CD14-positive monocyte (primary cell): ENCODE results near the gene TRIM47. TPM values are rescaled to one million over a fixed set of nuclear protein-coding genes. Genes with fewer than 3 reads are reported as not detected.

Source experiments
- DNase-seq, 3 donors: peaks; one replicate each; pipeline ENCODE4 v3.0.0-alpha.2; 2011 to 2022
- H2AFZ ChIP-seq: 2 replicates; pipeline ENCODE4 v1.6.0; 2012; ENCODE audit warnings: mild to moderate bottlenecking, low read depth, low read length, inconsistent platforms; ENCODE audit not compliant: insufficient read depth, poor library complexity, severe bottlenecking
- H3K27ac ChIP-seq, 2 donors: 1 replicate in 1 of 2; 2 replicates in 1 of 2; pipeline ENCODE4 v1.5.1; 2012 to 2013; ENCODE audit warnings: low read length in 2 of 2, control low read depth in 1 of 2, inconsistent platforms in 1 of 2, low read depth in 1 of 2, mild to moderate bottlenecking in 1 of 2
- H3K27me3 ChIP-seq, 2 donors: one replicate each; pipeline versions ENCODE4 v1.6.0 to v1.6.1; 2011 to 2013; ENCODE audit warnings: low read length in 2 of 2; ENCODE audit not compliant: control insufficient read depth in 2 of 2, insufficient read depth in 2 of 2
- H3K36me3 ChIP-seq, 2 donors: replicated peaks in 1 of 2; 1 replicate in 1 of 2; 2 replicates in 1 of 2; pipeline versions ENCODE4 v1.5.1 to v1.6.1; 2012 to 2013; ENCODE audit warnings: low read length in 2 of 2, control low read depth in 1 of 2, inconsistent platforms in 1 of 2, mild to moderate bottlenecking in 1 of 2; ENCODE audit not compliant: insufficient read depth in 2 of 2, control insufficient read depth in 1 of 2
- H3K4me1 ChIP-seq, 2 donors: 1 replicate in 1 of 2; 2 replicates in 1 of 2; pipeline versions ENCODE4 v1.5.1 to v1.6.1; 2012 to 2013; ENCODE audit warnings: low read length in 2 of 2, control low read depth in 1 of 2, inconsistent platforms in 1 of 2, mild to moderate bottlenecking in 1 of 2, moderate library complexity in 1 of 2; ENCODE audit not compliant: insufficient read depth in 2 of 2, control insufficient read depth in 1 of 2
- H3K4me2 ChIP-seq: replicated peaks from 2 replicates; pipeline ENCODE3; 2012; ENCODE audit warnings: low read length, moderate library complexity, mild to moderate bottlenecking; ENCODE audit not compliant: poor library complexity, severe bottlenecking; ENCODE audit errors: extremely low read depth
- H3K4me3 ChIP-seq, 3 experiments: fragments of 200-600 bp in 1 of 3; sonication (generic) in 1 of 3; replicated peaks in 1 of 3; 1 replicate in 2 of 3; 2 replicates in 1 of 3; pipeline ENCODE4 v1.5.1; 2011 to 2013; ENCODE audit warnings: low read length in 3 of 3, mild to moderate bottlenecking in 3 of 3, control low read depth in 2 of 3, low read depth in 2 of 3, inconsistent platforms in 1 of 3, moderate library complexity in 1 of 3
- H3K79me2 ChIP-seq: 2 replicates; pipeline ENCODE4 v1.6.0; 2012; ENCODE audit warnings: mild to moderate bottlenecking, control low read depth, inconsistent platforms, low read length, moderate library complexity; ENCODE audit not compliant: insufficient read depth
- H3K9ac ChIP-seq: 2 replicates; pipeline ENCODE4 v1.6.0; 2017; ENCODE audit warnings: low read length, mild to moderate bottlenecking; ENCODE audit not compliant: insufficient read depth, poor library complexity, severe bottlenecking
- H3K9me3 ChIP-seq, 2 donors: replicated peaks in 1 of 2; 1 replicate in 1 of 2; 2 replicates in 1 of 2; pipeline versions ENCODE4 v1.5.1 to v1.6.1; 2012 to 2013; ENCODE audit warnings: low read length in 2 of 2, control low read depth in 1 of 2; ENCODE audit not compliant: control insufficient read depth in 1 of 2, insufficient read depth in 1 of 2
- H4K20me1 ChIP-seq: 2 replicates; pipeline ENCODE4 v1.6.0; 2012; ENCODE audit warnings: mild to moderate bottlenecking, low read length, control low read depth, moderate library complexity; ENCODE audit not compliant: insufficient read depth
- H3K27ac Mint-ChIP-seq, 7 donors: one replicate each; pipeline ENCODE4 v1.8.0; 2020; ENCODE audit warnings: mild to moderate bottlenecking in 7 of 7, mixed read lengths in 7 of 7, moderate library complexity in 6 of 7, inconsistent platforms in 2 of 7
- H3K27me3 Mint-ChIP-seq, 3 donors: one replicate each; pipeline ENCODE4 v1.8.0; 2021 to 2022; ENCODE audit warnings: low read depth in 3 of 3, mild to moderate bottlenecking in 3 of 3, mixed read lengths in 3 of 3, moderate library complexity in 3 of 3, inconsistent platforms in 1 of 3
- H3K36me3 Mint-ChIP-seq, 2 donors: one replicate each; pipeline ENCODE4 v1.8.0; 2020; ENCODE audit warnings: mixed read lengths in 2 of 2, inconsistent platforms in 1 of 2, mild to moderate bottlenecking in 1 of 2
- H3K4me1 Mint-ChIP-seq: one replicate; pipeline ENCODE4 v1.8.0; 2020; ENCODE audit warnings: mild to moderate bottlenecking, mixed read lengths
- H3K4me3 Mint-ChIP-seq, 2 donors: one replicate each; pipeline ENCODE4 v1.8.0; 2020; ENCODE audit warnings: mild to moderate bottlenecking in 2 of 2, mixed read lengths in 2 of 2, moderate library complexity in 1 of 2
- H3K9me3 Mint-ChIP-seq, 7 donors: one replicate each; pipeline ENCODE4 v1.8.0; 2020 to 2022; ENCODE audit warnings: mixed read lengths in 7 of 7, mild to moderate bottlenecking in 6 of 7, moderate library complexity in 6 of 7, inconsistent platforms in 2 of 7
- WGBS: methylation state at CpG from one replicate; pipeline ENCODE4 v1.1.5; 2013; ENCODE audit warnings: missing lambda C conversion rate; ENCODE audit not compliant: insufficient coverage; 5-methylcytosine and 5-hydroxymethylcytosine counted together
- intact Hi-C, 2 donors: fragments of 100-400 bp; cut with micrococcal nuclease; formaldehyde crosslinking; loops; one replicate each; pipeline versions ENCODE4 v1.15.0 to v1.15.1; 2023
- polyA plus RNA-seq, 3 donors: library from polyadenylated mRNA; depleted of rRNA in 1 of 3; unstranded in 2 of 3; stranded (reverse) in 1 of 3; fragments of 300-500 nt in 2 of 3; fragments of >200 nt in 1 of 3; fragmentation: Illumina TruSeq in 2 of 3; gene quantifications; 1 replicate in 2 of 3; 2 replicates in 1 of 3; pipeline ENCODE4 v1.2.3, GENCODE V29; 2012 to 2021
- TF ChIP-seq, protein P1 (sequence below): fragments of 200-600 bp; IDR thresholded peaks from one replicate; pipeline ENCODE4 v1.8.0; 2022; ENCODE audit warnings: antibody characterized with exemption, mild to moderate bottlenecking

TRIM47 gene
- polyA plus RNA-seq, 3 donors, result 0.20 TPM; not detected in 2

DNA sequence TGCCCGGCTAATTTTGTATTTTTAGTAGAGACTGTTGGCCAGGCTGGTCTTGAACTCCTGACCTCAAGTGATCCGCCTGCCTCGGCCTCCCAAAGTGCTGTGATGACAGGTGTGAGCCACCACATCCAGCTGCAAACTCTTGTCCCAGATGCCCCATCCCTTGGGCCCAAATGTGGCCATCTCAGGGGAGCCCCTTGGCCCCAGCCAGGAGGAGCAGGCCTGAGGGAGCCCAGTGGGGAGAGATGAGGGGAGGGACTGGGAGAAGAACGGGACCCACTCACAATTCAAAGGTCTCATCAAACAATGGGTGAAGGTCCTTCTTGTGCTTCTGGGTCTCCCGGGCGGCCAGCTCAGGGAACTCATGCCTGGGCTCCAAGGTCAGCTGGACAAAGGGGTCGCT, 48.6 kb downstream of the TRIM47 start:
- H3K9me3 Mint-ChIP-seq, result no peaks in the 10 kb centered on the region
- TF ChIP-seq, protein P1, sequence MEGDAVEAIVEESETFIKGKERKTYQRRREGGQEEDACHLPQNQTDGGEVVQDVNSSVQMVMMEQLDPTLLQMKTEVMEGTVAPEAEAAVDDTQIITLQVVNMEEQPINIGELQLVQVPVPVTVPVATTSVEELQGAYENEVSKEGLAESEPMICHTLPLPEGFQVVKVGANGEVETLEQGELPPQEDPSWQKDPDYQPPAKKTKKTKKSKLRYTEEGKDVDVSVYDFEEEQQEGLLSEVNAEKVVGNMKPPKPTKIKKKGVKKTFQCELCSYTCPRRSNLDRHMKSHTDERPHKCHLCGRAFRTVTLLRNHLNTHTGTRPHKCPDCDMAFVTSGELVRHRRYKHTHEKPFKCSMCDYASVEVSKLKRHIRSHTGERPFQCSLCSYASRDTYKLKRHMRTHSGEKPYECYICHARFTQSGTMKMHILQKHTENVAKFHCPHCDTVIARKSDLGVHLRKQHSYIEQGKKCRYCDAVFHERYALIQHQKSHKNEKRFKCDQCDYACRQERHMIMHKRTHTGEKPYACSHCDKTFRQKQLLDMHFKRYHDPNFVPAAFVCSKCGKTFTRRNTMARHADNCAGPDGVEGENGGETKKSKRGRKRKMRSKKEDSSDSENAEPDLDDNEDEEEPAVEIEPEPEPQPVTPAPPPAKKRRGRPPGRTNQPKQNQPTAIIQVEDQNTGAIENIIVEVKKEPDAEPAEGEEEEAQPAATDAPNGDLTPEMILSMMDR, result no peak
- Histone ChIP-seq H3K9ac (no peak overlapping the region), H3K4me1 (peaks cover 14 to 29% of the 10 kb centered on the region in 2 donors), H3K9me3 (no peaks in the 10 kb centered on the region), H3K4me3 (no peak overlapping the region), H4K20me1 (peaks cover 75% of the 10 kb centered on the region), H3K36me3 (peaks cover 62 to 88% of the 10 kb centered on the region in 2 donors), H3K27ac (peak overlapping the region in 1 of 2 donors; percentile 22), H3K27me3 (no peaks in the 10 kb centered on the region), H3K4me2 (no peak overlapping the region), H3K79me2 (no peaks in the 10 kb centered on the region), H2AFZ (no peak overlapping the region)
- H3K4me3 Mint-ChIP-seq, result no peak overlapping the region
- peaks cover 0 to 2% (median 0%) of the 10 kb centered on the region in 3 donors for H3K27me3 Mint-ChIP-seq
- 100% methylated on average over 1 of the region's 7 CpGs for WGBS
- H3K4me1 Mint-ChIP-seq, result peaks cover 30% of the 10 kb centered on the region
- no peak for DNase-seq
- intact Hi-C loops, result loop anchor here in 1 of 2 donors (5.0 kb wide), 1 partner anchor 37 kb away; no protein-coding TSS in a partner anchor
- H3K27ac Mint-ChIP-seq, result peak overlapping the region in 5 of 7 donors; percentile 35 to 63 (median 54)
- H3K36me3 Mint-ChIP-seq, result peaks cover 53 to 79% of the 10 kb centered on the region in 2 donors

GRCh38 chr17:75828741-75829140, 49.6 kb downstream of the TRIM47 start:
- no peak overlapping the region for H3K4me2 ChIP-seq
- H3K36me3 ChIP-seq, result peaks cover 52 to 87% of the 10 kb centered on the region in 2 donors
- H3K4me1 ChIP-seq, result peaks cover 14 to 23% of the 10 kb centered on the region in 2 donors
- no peak overlapping the region for H3K9ac ChIP-seq
- peaks cover 67% of the 10 kb centered on the region for H4K20me1 ChIP-seq
- Mint-ChIP-seq H3K4me3 (no peak overlapping the region), H3K27ac (no peak overlapping the region), H3K36me3 (peaks cover 49 to 74% of the 10 kb centered on the region in 2 donors), H3K4me1 (peaks cover 25% of the 10 kb centered on the region), H3K9me3 (no peaks in the 10 kb centered on the region), H3K27me3 (no peaks in the 10 kb centered on the region)
- no peaks in the 10 kb centered on the region for H3K27me3 ChIP-seq
- no peak overlapping the region for H3K4me3 ChIP-seq
- H2AFZ ChIP-seq, result no peak overlapping the region
- H3K27ac ChIP-seq, result peak overlapping the region in 1 of 2 donors; percentile 5
- DNase-seq, result no peak
- WGBS, result 96% methylated on average over 19 of the region's 19 CpGs
- intact Hi-C loops, result loop anchor here in 1 of 2 donors (5.0 kb wide), 1 partner anchor 36 kb away; no protein-coding TSS in a partner anchor
- H3K79me2 ChIP-seq, result no peaks in the 10 kb centered on the region
- TF ChIP-seq, protein P1, result no peak
- no peaks in the 10 kb centered on the region for H3K9me3 ChIP-seq
